Measurements from ENCODE around the gene SLX4IP. TPM values are rescaled to one million over a fixed set of nuclear protein-coding genes. Genes with fewer than 3 reads are reported as not detected.

Gene SLX4IP
- total RNA-seq, 1 donor from 2014 or later: 4.6 TPM

GRCh38 chr20:10508468-10509251 is 73.6 kb downstream of the SLX4IP start:
- intact Hi-C loops (cut with DNase I): no loop called here
- ATAC-seq (no peak), DNase-seq (ENCODE audit: low spot score) (no peak)

DNA sequence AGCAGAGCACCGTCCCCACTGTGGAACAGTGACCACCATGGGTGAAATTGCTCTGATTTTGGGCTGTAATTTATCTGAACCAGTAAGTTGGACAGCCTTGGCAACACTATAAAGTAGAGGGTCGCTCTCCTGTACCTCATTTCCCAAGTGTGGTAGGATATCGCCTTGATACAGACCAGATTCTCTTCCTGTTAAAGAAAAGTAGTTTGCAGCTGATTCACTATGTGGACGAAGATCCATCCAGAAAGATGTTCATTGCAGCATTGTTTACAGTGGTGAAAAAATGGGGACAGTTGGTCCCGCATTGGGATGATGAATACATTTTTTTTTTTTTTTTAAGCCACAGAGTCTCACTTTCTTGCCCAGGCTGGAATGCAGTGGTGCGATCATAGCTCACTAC is 74.3 kb downstream of the SLX4IP start:
- intact Hi-C loops (cut with DNase I): no loop called here
- no peak for ATAC-seq

DNA sequence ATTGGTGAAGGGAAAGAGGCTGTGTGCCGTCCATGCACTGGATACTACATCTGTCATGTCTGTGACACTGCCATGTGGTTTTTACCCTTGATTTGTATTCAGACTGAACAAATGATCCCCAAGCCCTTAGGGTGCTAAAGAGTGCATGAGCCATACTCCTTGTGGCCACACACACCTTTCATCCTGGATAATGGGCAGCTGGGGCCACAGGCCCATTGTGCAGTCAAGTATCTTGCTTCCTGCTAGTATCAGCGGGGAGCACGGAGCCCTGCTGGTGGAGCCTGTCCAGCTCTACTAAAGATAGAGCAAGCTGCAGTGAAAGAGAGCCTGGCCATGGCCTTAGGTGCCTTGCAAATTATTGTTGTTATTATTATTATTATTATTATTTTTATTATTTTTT is 75.1 kb downstream of the SLX4IP start:
- ATAC-seq: no peak
- intact Hi-C loops (cut with DNase I): no loop called here
- no peak for DNase-seq (ENCODE audit: low spot score)

More for the DNA sequence above, 74.3 kb downstream of the SLX4IP start:
- DNase-seq (ENCODE audit: low spot score): no peak

GRCh38 chr20:10511170-10511508 is 76.0 kb downstream of the SLX4IP start:
- intact Hi-C loops (cut with DNase I): no loop called here
- DNase-seq (ENCODE audit: low spot score) (no peak), ATAC-seq (peak; percentile 23)

DNA sequence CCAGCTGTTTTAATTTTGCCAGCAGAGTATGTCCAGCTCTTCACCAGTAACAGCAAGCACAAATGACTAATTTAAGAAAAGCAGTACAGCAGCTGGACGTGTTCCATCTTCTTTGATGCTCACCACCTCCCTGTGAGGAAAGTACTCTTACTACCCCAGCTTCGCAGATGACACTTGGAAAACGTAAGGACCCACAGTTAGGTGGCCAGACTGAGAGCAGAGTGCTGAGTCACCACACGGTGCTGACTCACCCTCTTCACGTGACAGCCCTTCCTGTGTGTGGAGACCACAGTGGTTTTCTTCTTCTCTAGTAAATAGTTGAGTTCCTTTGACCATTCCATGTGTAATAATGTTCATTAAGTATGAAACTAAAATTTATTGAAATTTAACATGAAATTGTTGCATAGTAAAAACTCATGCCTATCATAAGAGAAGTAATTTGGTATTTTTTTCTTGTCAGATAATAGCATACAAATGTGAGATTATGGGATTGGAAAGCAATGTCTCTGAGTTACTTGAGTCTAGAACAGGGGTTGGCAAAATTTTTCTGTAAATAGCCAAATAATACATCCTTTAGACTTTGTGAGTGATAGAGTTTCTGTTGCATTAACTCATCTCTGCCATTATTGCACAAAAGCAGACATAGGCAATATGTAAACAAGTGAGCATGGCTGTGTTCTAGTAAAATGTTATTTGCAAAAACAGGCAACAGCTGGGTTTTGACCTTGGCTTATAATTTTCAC is 76.6 kb downstream of the SLX4IP start:
- DNase-seq (ENCODE audit: low spot score) (peak; percentile 87), ATAC-seq (peak; percentile 96)
- intact Hi-C loops (cut with DNase I): no loop called here

- intact Hi-C loops (cut with DNase I): no loop called here
- ATAC-seq (no peak), DNase-seq (ENCODE audit: low spot score) (no peak)
These were observed 78.0 kb downstream of the SLX4IP start for GRCh38 chr20:10513061-10513460.

- ATAC-seq (peak; percentile 25), DNase-seq (ENCODE audit: low spot score) (no peak)
- intact Hi-C loops (cut with DNase I): no loop called here
These were observed 78.9 kb downstream of the SLX4IP start for GRCh38 chr20:10513931-10514575.

DNA sequence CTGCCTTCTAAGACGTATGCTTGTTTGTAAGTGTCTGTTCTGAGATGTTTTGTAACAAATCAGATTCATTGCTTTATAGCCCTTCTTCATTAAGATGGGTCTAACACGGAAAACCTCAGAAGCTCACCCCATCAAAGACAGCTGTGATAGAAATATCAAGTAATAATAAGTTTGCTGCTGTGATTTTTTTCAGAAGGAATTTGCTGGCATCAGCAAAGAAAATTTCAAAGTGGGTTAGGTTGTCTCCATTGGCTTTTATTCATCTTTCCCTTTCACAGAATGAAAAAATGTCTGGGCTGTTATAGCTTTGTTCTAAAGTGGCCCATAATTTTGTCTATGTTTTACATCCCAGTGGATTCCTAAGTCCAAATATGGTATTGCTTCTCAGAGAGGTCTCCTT is 81.4 kb downstream of the SLX4IP start:
- ATAC-seq: no peak
- intact Hi-C loops (cut with DNase I): no loop called here
- DNase-seq (ENCODE audit: low spot score): no peak

- no peak for ATAC-seq
- DNase-seq (ENCODE audit: low spot score): no peak
- intact Hi-C loops (cut with DNase I): no loop called here
These were observed 84.4 kb downstream of the SLX4IP start for GRCh38 chr20:10519361-10520046.

DNA sequence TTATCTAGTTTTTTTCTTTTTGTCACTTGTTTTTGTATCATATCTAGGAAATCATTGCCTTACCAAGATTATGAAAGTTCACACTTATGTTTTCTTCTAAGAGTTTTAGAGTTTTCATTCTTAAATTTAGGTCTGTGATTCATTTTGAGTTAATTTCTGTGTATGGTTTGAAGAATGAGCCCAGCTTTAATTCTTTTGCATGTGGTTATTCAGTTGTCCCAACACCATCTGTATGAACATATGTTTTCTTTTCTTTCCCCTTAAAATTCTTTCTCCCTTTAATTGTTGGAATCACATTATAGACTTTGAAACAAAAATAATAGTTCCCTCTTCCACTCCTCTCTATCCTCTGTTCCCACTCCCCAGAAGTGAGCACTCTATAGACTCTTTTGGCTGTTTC is 85.4 kb downstream of the SLX4IP start:
- ATAC-seq (no peak), DNase-seq (ENCODE audit: low spot score) (no peak)
- intact Hi-C loops (cut with DNase I): no loop called here

- no peak for DNase-seq (ENCODE audit: low spot score)
- intact Hi-C loops (cut with DNase I): no loop called here
These were observed 86.1 kb downstream of the SLX4IP start for GRCh38 chr20:10521068-10521831.

DNA sequence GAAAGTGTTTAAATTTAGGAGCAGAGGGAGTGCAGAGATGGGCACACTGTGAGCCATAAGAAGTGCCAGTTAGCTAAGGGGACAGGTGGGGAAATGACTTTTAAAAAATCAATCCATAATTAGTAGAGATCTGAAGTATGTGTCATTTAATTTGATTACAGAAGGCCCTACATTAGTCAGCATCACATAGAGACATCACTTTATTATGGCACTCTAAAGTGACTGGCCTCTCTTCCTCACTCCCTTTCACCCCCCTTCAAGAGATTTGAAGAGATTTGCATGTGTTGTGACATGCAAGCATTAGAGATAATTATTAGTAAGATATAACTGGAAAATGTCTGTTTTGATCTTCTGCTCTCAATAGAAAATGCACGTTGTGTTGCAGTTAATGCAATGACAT is 86.7 kb downstream of the SLX4IP start:
- no peak for ATAC-seq
- no peak for DNase-seq (ENCODE audit: low spot score)
- intact Hi-C loops (cut with DNase I): no loop called here

More at GRCh38 chr20:10521068-10521831, 86.1 kb downstream of the SLX4IP start:
- ATAC-seq: no peak

DNA sequence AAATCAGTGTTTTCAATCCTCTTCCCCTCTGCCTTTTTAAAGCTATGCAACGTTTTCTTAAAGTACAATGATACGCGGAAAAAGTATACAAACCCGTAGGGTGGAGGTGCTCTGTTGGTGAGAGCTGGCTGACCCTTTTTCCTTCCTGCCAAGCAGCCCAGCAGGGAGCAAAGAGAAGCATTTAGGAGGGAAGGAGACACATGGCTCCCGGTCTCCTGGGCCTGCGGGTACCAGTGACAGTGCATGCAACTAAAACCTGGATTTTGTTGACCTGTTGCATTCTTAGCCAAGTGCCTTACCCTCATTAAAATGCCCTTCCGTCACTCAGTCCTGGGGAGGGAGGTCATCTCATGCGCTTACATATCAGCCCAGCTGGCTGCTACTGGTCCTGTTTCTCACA is 87.2 kb downstream of the SLX4IP start:
- DNase-seq (ENCODE audit: low spot score) (no peak), ATAC-seq (no peak)
- intact Hi-C loops (cut with DNase I): no loop called here

DNA sequence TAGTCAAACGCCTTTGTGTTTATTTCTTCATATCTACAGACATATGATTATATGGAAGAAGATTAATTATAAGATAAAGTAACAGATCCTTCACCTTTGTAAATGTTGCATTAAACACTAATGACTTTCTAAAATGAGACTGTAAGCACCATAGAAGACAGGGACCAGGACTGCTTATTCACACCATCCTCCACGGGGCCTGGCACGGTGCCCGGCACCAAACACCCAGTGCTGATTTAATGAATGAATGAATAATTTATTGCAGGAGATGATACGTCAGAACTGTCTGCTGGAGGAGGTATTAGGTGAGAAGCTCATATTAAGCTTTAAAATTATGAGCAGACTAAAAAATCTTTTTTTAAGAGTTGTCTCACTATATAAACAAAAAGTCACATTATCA is 88.3 kb downstream of the SLX4IP start:
- no peak for DNase-seq (ENCODE audit: low spot score)
- intact Hi-C loops (cut with DNase I): no loop called here
- ATAC-seq: no peak

GRCh38 chr20:10524034-10524476 is 89.0 kb downstream of the SLX4IP start:
- DNase-seq (ENCODE audit: low spot score): peak; percentile 72
- ATAC-seq: peak; percentile 98
- intact Hi-C loops (cut with DNase I): no loop called here

GRCh38 chr20:10524643-10525042 is 89.5 kb downstream of the SLX4IP start:
- ATAC-seq: no peak
- intact Hi-C loops (cut with DNase I): no loop called here
- no peak for DNase-seq (ENCODE audit: low spot score)

- no peak for ATAC-seq
These were observed 92.7 kb downstream of the SLX4IP start for GRCh38 chr20:10527781-10528180.

GRCh38 chr20:10530883-10531282 is 95.8 kb downstream of the SLX4IP start:
- intact Hi-C loops (cut with DNase I): no loop called here
- DNase-seq (ENCODE audit: low spot score) (no peak), ATAC-seq (no peak)

More at GRCh38 chr20:10527781-10528180, 92.7 kb downstream of the SLX4IP start:
- intact Hi-C loops (cut with DNase I): no loop called here
- no peak for DNase-seq (ENCODE audit: low spot score)

- intact Hi-C loops (cut with DNase I): no loop called here
- no peak for DNase-seq (ENCODE audit: low spot score)
- no peak for ATAC-seq
These were observed 96.7 kb downstream of the SLX4IP start for GRCh38 chr20:10531848-10532247.
